GM23338 (cell line): ENCODE results near the gene IQGAP2.

Experiments used
- CREB1 ChIP-seq: fragments of 250-450 bp; sonication (Bioruptor Pico); IDR thresholded peaks from 2 replicates; pipeline ENCODE4 v1.5.0; 2020; ENCODE audit warnings: low read depth, mild to moderate bottlenecking, moderate library complexity
- POLR2AphosphoS5 ChIP-seq: IDR thresholded peaks from 2 replicates; pipeline ENCODE4 v1.6.1; 2016; ENCODE audit warnings: antibody characterized with exemption, low read depth
- TF ChIP-seq, protein P1 (sequence below), 2 experiments: fragments of 200-600 bp in 1 of 2; sonication (generic) in 1 of 2; conservative IDR thresholded peaks; 2 replicates each; pipeline versions ENCODE4 v1.5.1 to v1.6.1; 2016 to 2017; ENCODE audit warnings: antibody characterized with exemption in 2 of 2, low read depth in 2 of 2, mild to moderate bottlenecking in 2 of 2, moderate library complexity in 1 of 2

DNA sequence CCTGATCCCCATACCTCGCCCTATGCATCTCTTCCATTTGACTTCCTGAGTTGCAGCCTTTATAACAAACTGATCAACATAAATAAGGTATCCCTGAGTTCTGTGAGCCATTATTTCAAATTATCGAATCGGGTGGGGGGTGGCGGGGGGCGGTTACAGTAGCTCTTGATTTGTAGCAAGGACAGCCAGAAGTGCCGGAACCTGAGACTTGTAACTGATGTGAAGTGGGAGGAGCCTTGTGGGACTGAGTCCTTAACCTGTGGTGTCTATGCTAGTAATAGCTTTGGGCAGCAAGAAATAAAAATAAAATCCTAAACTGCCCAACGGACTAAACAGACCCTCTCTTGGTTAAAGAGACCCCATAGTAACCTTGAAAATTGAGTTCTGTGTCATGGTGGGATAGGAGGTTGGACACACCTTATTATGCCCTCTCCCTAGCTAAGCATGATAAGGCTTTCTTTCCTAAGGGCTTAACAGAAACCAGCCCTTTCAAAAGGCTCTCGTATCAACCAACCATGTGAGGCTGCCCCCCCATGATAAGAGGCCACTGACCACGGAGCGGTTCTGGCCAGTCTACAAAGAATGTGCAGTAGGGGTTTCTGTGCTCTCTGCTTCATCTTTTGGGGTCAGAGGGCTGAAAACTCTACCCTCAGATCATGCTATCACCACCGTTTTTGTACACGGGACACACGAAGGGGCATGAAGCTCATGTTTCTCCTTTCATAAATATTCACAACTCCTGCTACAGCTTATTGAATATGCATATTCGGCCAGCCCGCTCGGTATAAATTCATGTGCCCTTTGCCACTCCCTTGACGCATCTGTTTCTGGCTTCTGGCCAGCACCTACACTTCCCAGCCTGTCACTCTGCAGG lies 39.5 kb upstream of the IQGAP2 start:
- TF ChIP-seq CREB1 (CRISPR knock-in tag) (no peak), POLR2AphosphoS5 (no peak)
- TF ChIP-seq, protein P1, sequence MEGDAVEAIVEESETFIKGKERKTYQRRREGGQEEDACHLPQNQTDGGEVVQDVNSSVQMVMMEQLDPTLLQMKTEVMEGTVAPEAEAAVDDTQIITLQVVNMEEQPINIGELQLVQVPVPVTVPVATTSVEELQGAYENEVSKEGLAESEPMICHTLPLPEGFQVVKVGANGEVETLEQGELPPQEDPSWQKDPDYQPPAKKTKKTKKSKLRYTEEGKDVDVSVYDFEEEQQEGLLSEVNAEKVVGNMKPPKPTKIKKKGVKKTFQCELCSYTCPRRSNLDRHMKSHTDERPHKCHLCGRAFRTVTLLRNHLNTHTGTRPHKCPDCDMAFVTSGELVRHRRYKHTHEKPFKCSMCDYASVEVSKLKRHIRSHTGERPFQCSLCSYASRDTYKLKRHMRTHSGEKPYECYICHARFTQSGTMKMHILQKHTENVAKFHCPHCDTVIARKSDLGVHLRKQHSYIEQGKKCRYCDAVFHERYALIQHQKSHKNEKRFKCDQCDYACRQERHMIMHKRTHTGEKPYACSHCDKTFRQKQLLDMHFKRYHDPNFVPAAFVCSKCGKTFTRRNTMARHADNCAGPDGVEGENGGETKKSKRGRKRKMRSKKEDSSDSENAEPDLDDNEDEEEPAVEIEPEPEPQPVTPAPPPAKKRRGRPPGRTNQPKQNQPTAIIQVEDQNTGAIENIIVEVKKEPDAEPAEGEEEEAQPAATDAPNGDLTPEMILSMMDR (conservative IDR thresholded peaks at IDR 0.05; ENCODE audit: low read depth in 2 of 2): no peak
